Heart left ventricle (tissue), 16 donors: ENCODE measurements around the gene SNCA. TPM values are rescaled to one million over a fixed set of nuclear protein-coding genes. Genes with fewer than 3 reads are reported as not detected.

Source experiments
- ATAC-seq, 4 donors: fragments of 200-7000 bp; cut with Tn5 transposase; one replicate each; pipeline ENCODE4 v1.9.1; 2020 to 2022; ENCODE audit warnings: moderate library complexity in 4 of 4, mild to moderate bottlenecking in 3 of 4, moderate number of reproducible peaks in 1 of 4
- DNase-seq, 5 donors: peaks; one replicate each; pipeline ENCODE4 v3.0.0-alpha.2; 2020
- H3K27ac ChIP-seq, 12 donors: fragments of 200-600 bp; sonication (generic) in 4 of 12; one replicate each; pipeline versions ENCODE4 v1.5.0 to v1.8.0; 2016 to 2022; ENCODE audit warnings: mild to moderate bottlenecking in 2 of 12
- H3K27me3 ChIP-seq, 9 donors: fragments of 200-600 bp; sonication (generic) in 2 of 9; one replicate each; pipeline versions ENCODE4 v1.5.1 to v1.8.0; 2016 to 2022; ENCODE audit warnings: mild to moderate bottlenecking in 3 of 9
- H3K36me3 ChIP-seq, 9 donors: fragments of 200-600 bp; sonication (generic) in 2 of 9; one replicate each; pipeline versions ENCODE4 v1.5.0 to v1.8.0; 2018 to 2022; ENCODE audit warnings: mild to moderate bottlenecking in 2 of 9
- H3K4me1 ChIP-seq, 12 donors: fragments of 200-600 bp; sonication (generic) in 4 of 12; one replicate each; pipeline versions ENCODE4 v1.5.0 to v1.8.0; 2016 to 2022; ENCODE audit warnings: mild to moderate bottlenecking in 3 of 12
- H3K4me3 ChIP-seq, 12 donors: fragments of 200-600 bp; sonication (generic) in 4 of 12; one replicate each; pipeline versions ENCODE4 v1.5.0 to v1.8.0; 2017 to 2022; ENCODE audit warnings: mild to moderate bottlenecking in 9 of 12, moderate library complexity in 4 of 12
- H3K9me3 ChIP-seq, 12 donors: fragments of 200-600 bp; sonication (generic) in 4 of 12; one replicate each; pipeline versions ENCODE4 v1.5.0 to v1.8.0; 2016 to 2022; ENCODE audit warnings: mild to moderate bottlenecking in 1 of 12
- CTCF ChIP-seq, 12 donors: fragments of 200-600 bp; sonication (generic) in 4 of 12; IDR thresholded peaks; one replicate each; pipeline versions ENCODE4 v1.5.0 to v1.8.0; 2018 to 2022; ENCODE audit warnings: antibody characterized with exemption in 12 of 12, mild to moderate bottlenecking in 5 of 12
- POLR2A ChIP-seq, 2 donors: fragments of 450-650 bp; IDR thresholded peaks; one replicate each; pipeline ENCODE4 v1.6.1; 2017; ENCODE audit warnings: antibody characterized with exemption in 2 of 2, mild to moderate bottlenecking in 2 of 2, moderate library complexity in 2 of 2
- WGBS, 4 donors: extraction: QIAGEN DNeasy Blood & Tissue Kit in 2 of 4; methylation state at CpG; one replicate each; pipeline versions ENCODE4 v1.1.5 to v1.1.7; 2013 to 2018; 5-methylcytosine and 5-hydroxymethylcytosine counted together
- intact Hi-C, 10 donors: fragments of 100-400 bp; cut with DNase I; formaldehyde crosslinking; loops; one replicate each; pipeline versions ENCODE4 v1.11.1 to v1.14.2; 2022
- polyA plus RNA-seq, 2 donors: library from polyadenylated mRNA; stranded (reverse); fragments of 200-250 nt; gene quantifications; one replicate each; pipeline ENCODE4 v1.2.3, GENCODE V29; 2013
- total RNA-seq, 9 donors: library from RNA; depleted of rRNA in 2 of 9; stranded (reverse); fragments of >200 nt in 2 of 9; fragmentation: NEBNext Ultra II Directional in 3 of 9; extraction: Animal tissue kit (Norgen Biotek cat#: 25700) in 3 of 9; gene quantifications; one replicate each; pipeline versions ENCODE4 v1.1.0 to v1.2.4, GENCODE V29; 2016 to 2023
- donor health status: ischemic (EF 13 %, LVEDD 7.1; RV severe dilation, severe dysfunction).
- donor health status: healthy with polysubstance abuse.
- donor health status: DM: no; HTN: yes; CAD: no.
- donor health status: DM: no; HTN: no; CAD: no.
- donor health status: ischemic (EF 25% LVEDD 6.9; RV normal size, moderate dysfunction).
- donor health status: ischemic (EF 25% LVEDD 5.7; RV mildly dilated, moderate dysfunction).
- donor health status: healthy.
- donor health status: DM: yes; HTN: yes; CAD: no.
- donor health status: ischemic (EF 35%, LVEDD 5.7; RV mildly dilated, moderate dysfunction).
- donor health status: nonischemic (EF 11% LVEDD 7.7; RV severe dilation, severe dysfunction).
- donor health status: DM: yes; HTN: yes; CAD: no.
- donor health status: PGD.
- donor health status: ischemic (EF 29% LVEDD 5.4; RV normal size, mild dysfunction).
- donor health status: nonischemic (EF 23%, LVEDD 6.1; RV moderate dilation, normal function).

SNCA gene
- total and polyA plus RNA-seq, 11 donors = 2.3 to 27.9 (median 5.5) TPM

GRCh38 chr4:89725268-89725667 is 111.7 kb downstream of the SNCA start:
- TF ChIP-seq CTCF (IDR thresholded peaks at IDR 0.05) = no peak
- WGBS, 4 donors = 72 to 76% (median 75%) methylated on average over 5 of the region's 5 CpGs
- Histone ChIP-seq H3K9me3 (no peaks in the 10 kb centered on the region), H3K27me3 (no peaks in the 10 kb centered on the region), H3K4me1 (no peaks in the 10 kb centered on the region), H3K36me3 (no peaks in the 10 kb centered on the region), H3K27ac (no peak overlapping the region), H3K4me3 (no peak overlapping the region)
- ATAC-seq (no peak), DNase-seq (no peak)
- intact Hi-C loops = no loop called here

DNA sequence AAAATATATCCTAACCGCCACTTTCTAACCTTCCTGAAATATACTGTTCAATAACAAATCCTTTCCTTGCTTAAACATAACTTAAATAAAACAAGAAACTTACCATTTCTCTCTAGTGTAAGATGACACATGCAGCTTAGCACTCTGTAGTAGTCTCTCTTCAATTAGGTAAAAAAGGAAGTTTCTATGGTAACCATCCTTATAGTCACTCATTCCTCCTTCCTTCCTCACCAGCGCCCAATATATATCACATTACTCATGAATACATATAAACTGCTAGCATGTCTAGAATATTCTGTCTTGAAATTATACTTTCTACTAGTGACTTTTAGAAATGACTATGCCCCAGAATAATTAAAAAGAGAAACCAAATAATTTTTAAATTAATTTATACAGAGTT is 112.2 kb downstream of the SNCA start:
- TF ChIP-seq POLR2A (IDR thresholded peaks at IDR 0.05) = no peak
- no peak for TF ChIP-seq CTCF (IDR thresholded peaks at IDR 0.05)
- intact Hi-C loops = no loop called here
- no peak for ATAC-seq
- 64 to 89% (median 81%) methylated on average over 2 of the region's 2 CpGs for WGBS, 4 donors
- H3K27me3 ChIP-seq = no peaks in the 10 kb centered on the region
- no peaks in the 10 kb centered on the region for H3K9me3 ChIP-seq
- H3K27ac ChIP-seq = no peak overlapping the region
- no peaks in the 10 kb centered on the region for H3K4me1 ChIP-seq
- no peak overlapping the region for H3K4me3 ChIP-seq
- DNase-seq = no peak
- H3K36me3 ChIP-seq = no peaks in the 10 kb centered on the region

DNA sequence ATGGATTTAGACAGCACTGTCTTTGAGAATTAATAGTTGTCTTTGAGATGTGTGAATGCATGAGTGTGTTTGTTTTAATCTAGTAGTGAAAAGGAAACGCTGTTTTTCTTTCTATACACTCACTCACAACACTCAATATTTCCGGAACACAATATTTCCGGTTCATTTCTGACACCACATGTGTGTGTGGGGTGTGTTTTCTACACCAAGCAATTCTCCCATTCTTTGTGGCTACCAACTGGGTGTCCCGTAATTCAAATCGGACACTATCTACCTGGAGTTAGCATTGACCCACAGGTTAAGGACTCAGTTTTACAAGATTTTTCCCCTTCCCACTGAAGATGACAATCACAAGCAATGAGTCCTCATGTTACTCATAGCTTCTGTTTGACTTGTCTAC is 113.9 kb downstream of the SNCA start:
- no peak for TF ChIP-seq POLR2A (IDR thresholded peaks at IDR 0.05)
- no peak for TF ChIP-seq CTCF (IDR thresholded peaks at IDR 0.05)
- no peak overlapping the region for H3K27ac ChIP-seq

DNA sequence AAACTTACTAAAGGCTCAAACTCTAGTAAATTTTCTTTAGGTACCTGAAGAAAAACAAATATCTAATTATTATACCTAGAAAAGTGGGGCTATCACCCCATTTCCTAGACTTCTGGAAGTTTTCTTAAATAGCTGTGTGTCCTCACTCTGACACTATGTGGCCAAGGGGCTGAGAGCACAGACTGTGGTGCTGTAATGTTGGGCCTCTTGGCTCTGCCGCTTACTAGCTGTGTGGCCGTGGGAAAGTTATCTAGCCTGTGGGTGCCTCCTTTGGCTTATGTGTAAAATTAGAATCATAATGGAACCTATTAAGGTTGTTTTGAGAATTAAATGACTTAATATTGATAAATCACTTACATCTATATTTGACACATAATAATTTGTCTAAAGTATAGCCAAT is 114.4 kb downstream of the SNCA start:
- Histone ChIP-seq H3K27me3 (no peaks in the 10 kb centered on the region), H3K36me3 (no peaks in the 10 kb centered on the region), H3K9me3 (no peaks in the 10 kb centered on the region), H3K4me3 (no peak overlapping the region), H3K27ac (no peak overlapping the region), H3K4me1 (no peaks in the 10 kb centered on the region)
- intact Hi-C loops = no loop called here
- WGBS, 4 donors = 83 to 94% (median 88%) methylated on average over 2 of the region's 2 CpGs
- DNase-seq = no peak
- ATAC-seq = no peak
- TF ChIP-seq POLR2A (IDR thresholded peaks at IDR 0.05) (no peak), CTCF (IDR thresholded peaks at IDR 0.05) (no peak)

More for the DNA sequence above, 113.9 kb downstream of the SNCA start:
- intact Hi-C loops = no loop called here
- no peaks in the 10 kb centered on the region for H3K9me3 ChIP-seq
- no peaks in the 10 kb centered on the region for H3K4me1 ChIP-seq
- H3K4me3 ChIP-seq = no peak overlapping the region
- DNase-seq (no peak), ATAC-seq (no peak)
- no peaks in the 10 kb centered on the region for H3K27me3 ChIP-seq
- no peaks in the 10 kb centered on the region for H3K36me3 ChIP-seq
- 50 to 85% (median 74%) methylated on average over 5 of the region's 5 CpGs for WGBS, 4 donors
